ENCODE measurements around the gene CDH11. TPM values are rescaled to one million over a fixed set of nuclear protein-coding genes. Genes with fewer than 3 reads are reported as not detected.

The CDH11 gene
- total and polyA plus RNA-seq, 9 of the 15 experiments (the other 6 are each of a cell fraction or from before 2014, with no cell fraction given) = 0.18 TPM; not detected in 8

- TF ChIP-seq REST (IDR thresholded peaks at IDR 0.05; ENCODE audit: borderline replicate concordance) (no peak), REST (CRISPR knock-in tag; IDR thresholded peaks at IDR 0.05; ENCODE audit: low read depth) (no peak), EP400 (IDR thresholded peaks at IDR 0.05) (no peak), SMARCA4 (IDR thresholded peaks at IDR 0.05) (no peak), CBX5 (IDR thresholded peaks at IDR 0.05; ENCODE audit: borderline replicate concordance, low read depth) (no peak)
These were observed 211.5 kb downstream of the CDH11 start (continued) for GRCh38 chr16:64910356-64910755.

Measured in K562 (cell line).